Measurements from ENCODE around the gene ALDH3A1. TPM values are rescaled to one million over a fixed set of nuclear protein-coding genes. Genes with fewer than 3 reads are reported as not detected.

ALDH3A1 gene
- total RNA-seq, 1 experiment from 2014 or later, result 0.39 TPM

DNA sequence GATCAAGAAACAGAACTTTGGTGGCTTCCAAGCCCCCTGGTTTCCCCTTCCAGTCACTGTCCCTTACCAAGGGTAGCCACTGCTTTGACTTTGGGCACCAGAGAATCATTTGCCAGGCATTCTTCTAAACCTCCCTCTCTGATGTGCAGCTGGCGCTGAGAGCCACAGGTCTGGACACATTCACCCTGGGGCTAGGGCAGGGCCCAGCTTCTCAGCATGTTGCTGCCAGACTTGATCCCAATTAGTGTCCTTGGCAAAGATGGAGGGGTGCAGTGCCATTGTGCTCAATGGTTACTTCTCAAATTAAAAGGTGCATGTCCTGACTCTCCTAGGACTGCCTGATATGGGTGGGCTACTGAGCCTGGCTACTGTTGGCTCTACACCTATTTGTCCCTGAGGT is 24.1 kb downstream of the ALDH3A1 start:
- Mint-ChIP-seq H3K4me1 (peaks cover 0 to 8% of the 10 kb centered on the region in 2 experiments; a peak in 3 of 4 replicates), H3K27ac (no peak overlapping the region), H3K9me3 (no peaks in the 10 kb centered on the region), H3K36me3 (ENCODE audit: insufficient read depth in 1 of 3, low read depth in 3 of 3) (no peaks in the 10 kb centered on the region), H3K27me3 (ENCODE audit: low read depth) (no peaks in the 10 kb centered on the region; the same call in 1 of the 2 replicates), H3K4me3 (no peak overlapping the region)
- no peak overlapping the region for H2AK5ac ChIP-seq (ENCODE audit: insufficient read length, low read length)
- H3K4me1 ChIP-seq (ENCODE audit: insufficient read depth, low read length), result no peaks in the 10 kb centered on the region
- no peak overlapping the region for H3K14ac ChIP-seq (ENCODE audit: insufficient read depth, low read length)
- no peak overlapping the region for H2BK15ac ChIP-seq (ENCODE audit: low read depth, low read length)
- H2BK12ac ChIP-seq (ENCODE audit: insufficient read length, low read depth, low read length), result no peak overlapping the region
- no peak overlapping the region for H2BK20ac ChIP-seq (ENCODE audit: low read depth, low read length, poor library complexity, severe bottlenecking)
- no peaks in the 10 kb centered on the region for H3K79me1 ChIP-seq (ENCODE audit: insufficient read depth, low read depth, low read length, poor library complexity, severe bottlenecking)
- no peak overlapping the region for H3K23ac ChIP-seq (ENCODE audit: insufficient read length, low read depth, low read length)
- TF ChIP-seq, protein P1, sequence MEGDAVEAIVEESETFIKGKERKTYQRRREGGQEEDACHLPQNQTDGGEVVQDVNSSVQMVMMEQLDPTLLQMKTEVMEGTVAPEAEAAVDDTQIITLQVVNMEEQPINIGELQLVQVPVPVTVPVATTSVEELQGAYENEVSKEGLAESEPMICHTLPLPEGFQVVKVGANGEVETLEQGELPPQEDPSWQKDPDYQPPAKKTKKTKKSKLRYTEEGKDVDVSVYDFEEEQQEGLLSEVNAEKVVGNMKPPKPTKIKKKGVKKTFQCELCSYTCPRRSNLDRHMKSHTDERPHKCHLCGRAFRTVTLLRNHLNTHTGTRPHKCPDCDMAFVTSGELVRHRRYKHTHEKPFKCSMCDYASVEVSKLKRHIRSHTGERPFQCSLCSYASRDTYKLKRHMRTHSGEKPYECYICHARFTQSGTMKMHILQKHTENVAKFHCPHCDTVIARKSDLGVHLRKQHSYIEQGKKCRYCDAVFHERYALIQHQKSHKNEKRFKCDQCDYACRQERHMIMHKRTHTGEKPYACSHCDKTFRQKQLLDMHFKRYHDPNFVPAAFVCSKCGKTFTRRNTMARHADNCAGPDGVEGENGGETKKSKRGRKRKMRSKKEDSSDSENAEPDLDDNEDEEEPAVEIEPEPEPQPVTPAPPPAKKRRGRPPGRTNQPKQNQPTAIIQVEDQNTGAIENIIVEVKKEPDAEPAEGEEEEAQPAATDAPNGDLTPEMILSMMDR (conservative IDR thresholded peaks at IDR 0.05), result no peak
- no peaks in the 10 kb centered on the region for H3K79me2 ChIP-seq (ENCODE audit: insufficient read depth, low read length)
- H2BK5ac ChIP-seq (ENCODE audit: insufficient read length, low read length), result no peak overlapping the region
- H3K27me3 ChIP-seq (ENCODE audit: insufficient read depth, low read length), result no peaks in the 10 kb centered on the region
- no peak overlapping the region for H3K4me2 ChIP-seq (ENCODE audit: insufficient read depth, insufficient read length, low read length)
- no peak overlapping the region for H3K56ac ChIP-seq (ENCODE audit: insufficient read length, low read depth, low read length)
- WGBS (ENCODE audit: extremely low coverage, insufficient read length, low lambda C conversion rate), result no CpG with 5 or more reads among the region's 1 CpG
- no peak overlapping the region for H2BK120ac ChIP-seq (ENCODE audit: low read depth, low read length, poor library complexity, severe bottlenecking)
- H3K23me2 ChIP-seq (ENCODE audit: insufficient read length, low read depth, low read length, poor library complexity, severe bottlenecking), result no peaks in the 10 kb centered on the region
- H3T11ph ChIP-seq (ENCODE audit: low read length), result no peak overlapping the region
- H3K9ac ChIP-seq (ENCODE audit: extremely low read depth, insufficient read length, low read length), result no peak overlapping the region
- H4K8ac ChIP-seq (replicated peaks; ENCODE audit: insufficient read length, low read depth, low read length), result no peak overlapping the region
- no peak overlapping the region for H4K5ac ChIP-seq (ENCODE audit: insufficient read length, low read depth, low read length)
- no peak for DNase-seq
- no peaks in the 10 kb centered on the region for H4K20me1 ChIP-seq (ENCODE audit: control insufficient read depth, insufficient read depth, insufficient read length)
- H3K9me3 ChIP-seq (ENCODE audit: control insufficient read depth, low read depth, low read length), result no peaks in the 10 kb centered on the region
- no peak overlapping the region for H3K4ac ChIP-seq (ENCODE audit: low read depth, low read length)
- no peak overlapping the region for H4K91ac ChIP-seq (ENCODE audit: insufficient read length, low read depth, low read length)
- no peak overlapping the region for H2AFZ ChIP-seq (ENCODE audit: low read length)
- H3K27ac ChIP-seq (ENCODE audit: insufficient read length, low read depth, low read length), result no peak overlapping the region
- no peak overlapping the region for H3K18ac ChIP-seq (ENCODE audit: insufficient read length, low read depth, low read length)
